Measurements from ENCODE around the gene STK32B.

The STK32B gene

GRCh38 chr4:5368426-5368825, 317.1 kb downstream of the STK32B start:
- DNase-seq, result no peak

- DNase-seq, result no peak
These were observed 319.0 kb downstream of the STK32B start for GRCh38 chr4:5370286-5370685.

- no peak for DNase-seq
These were observed 320.3 kb downstream of the STK32B start for GRCh38 chr4:5371415-5372190.

GRCh38 chr4:5372198-5372597, 320.9 kb downstream of the STK32B start:
- DNase-seq, result no peak

- no peak for DNase-seq
These were observed 322.0 kb downstream of the STK32B start for GRCh38 chr4:5373327-5373726.

GRCh38 chr4:5374592-5374991, 323.3 kb downstream of the STK32B start:
- DNase-seq, result no peak

GRCh38 chr4:5374994-5375393, 323.7 kb downstream of the STK32B start:
- DNase-seq, result no peak

GRCh38 chr4:5376015-5376414, 324.7 kb downstream of the STK32B start:
- DNase-seq, result no peak

GRCh38 chr4:5378002-5378401, 326.7 kb downstream of the STK32B start:
- no peak for DNase-seq

- DNase-seq, result no peak
These were observed 328.6 kb downstream of the STK32B start for GRCh38 chr4:5379895-5380294.

GRCh38 chr4:5381961-5382441, 330.7 kb downstream of the STK32B start:
- DNase-seq, result no peak

- DNase-seq, result no peak
These were observed 332.1 kb downstream of the STK32B start for GRCh38 chr4:5383191-5383980.

GRCh38 chr4:5385741-5386311, 334.5 kb downstream of the STK32B start:
- no peak for DNase-seq

GRCh38 chr4:5386921-5387320, 335.6 kb downstream of the STK32B start:
- no peak for DNase-seq

GRCh38 chr4:5387457-5387856, 336.2 kb downstream of the STK32B start:
- DNase-seq, result no peak

- DNase-seq, result no peak
These were observed 338.6 kb downstream of the STK32B start for GRCh38 chr4:5389756-5390310.

GRCh38 chr4:5391492-5391891, 340.2 kb downstream of the STK32B start:
- DNase-seq, result no peak

GRCh38 chr4:5393911-5394513, 342.7 kb downstream of the STK32B start:
- no peak for DNase-seq

GRCh38 chr4:5395781-5396180, 344.5 kb downstream of the STK32B start:
- no peak for DNase-seq

- no peak for DNase-seq
These were observed 346.8 kb downstream of the STK32B start for GRCh38 chr4:5398056-5398455.

GRCh38 chr4:5399124-5399523, 347.8 kb downstream of the STK32B start:
- no peak for DNase-seq

- no peak for DNase-seq
These were observed 348.6 kb downstream of the STK32B start for GRCh38 chr4:5399790-5400421.

All from CD4-positive, alpha-beta T cell treated with Interleukin-6 for 4 hours (primary cell).